G401 (cell line): ENCODE data around the gene CAMTA1. TPM values are rescaled to one million over a fixed set of nuclear protein-coding genes. Genes with fewer than 3 reads are reported as not detected.

Experiments
- DNase-seq: peaks from one replicate; pipeline ENCODE4 v3.0.0-alpha.2; 2015; ENCODE audit warnings: low spot score
- in situ Hi-C: cut with HindIII; loops from 2 replicates; pipeline ENCODE4 v1.10.0; 2016; ENCODE audit warnings: low sequenced_read_pairs, mixed read lengths
- total RNA-seq: library from RNA; depleted of rRNA; stranded (reverse); fragments of >200 nt; shearing (Covaris generic); gene quantifications from 2 replicates; pipeline ENCODE4 v1.2.3, GENCODE V29; 2014

The CAMTA1 gene
- total RNA-seq, 1 experiment from 2014 or later = 137 TPM

GRCh38 chr1:7069931-7070330 lies 284.7 kb downstream of the CAMTA1 start:
- no peak for DNase-seq
- in situ Hi-C loops = no loop called here

GRCh38 chr1:7070389-7071029 lies 285.3 kb downstream of the CAMTA1 start:
- peak; percentile 69 for DNase-seq
- in situ Hi-C loops = no loop called here

- DNase-seq = no peak
- in situ Hi-C loops = no loop called here
Measured at GRCh38 chr1:7076117-7076516, 290.9 kb downstream of the CAMTA1 start.

GRCh38 chr1:7076572-7076971 lies 291.3 kb downstream of the CAMTA1 start:
- in situ Hi-C loops = no loop called here

GRCh38 chr1:7077136-7077535 lies 291.9 kb downstream of the CAMTA1 start:
- DNase-seq = no peak
- in situ Hi-C loops = no loop called here

More at GRCh38 chr1:7076572-7076971, 291.3 kb downstream of the CAMTA1 start:
- no peak for DNase-seq

- no peak for DNase-seq
- in situ Hi-C loops = no loop called here
Measured at GRCh38 chr1:7077970-7078369, 292.7 kb downstream of the CAMTA1 start.

- in situ Hi-C loops = no loop called here
- DNase-seq = no peak
Measured at GRCh38 chr1:7079637-7080036, 294.4 kb downstream of the CAMTA1 start.

GRCh38 chr1:7084232-7084894 lies 299.1 kb downstream of the CAMTA1 start:
- DNase-seq = no peak
- in situ Hi-C loops = no loop called here

- no peak for DNase-seq
- in situ Hi-C loops = no loop called here
Measured at GRCh38 chr1:7085521-7085920, 300.3 kb downstream of the CAMTA1 start.

GRCh38 chr1:7086106-7086505 lies 300.9 kb downstream of the CAMTA1 start:
- DNase-seq = no peak
- in situ Hi-C loops = no loop called here

- DNase-seq = no peak
- in situ Hi-C loops = no loop called here
Measured at GRCh38 chr1:7087888-7088287, 302.6 kb downstream of the CAMTA1 start.

- in situ Hi-C loops = no loop called here
Measured at GRCh38 chr1:7089497-7089896, 304.2 kb downstream of the CAMTA1 start.

GRCh38 chr1:7093297-7093696 lies 308.0 kb downstream of the CAMTA1 start:
- no peak for DNase-seq
- in situ Hi-C loops = no loop called here

More at GRCh38 chr1:7089497-7089896, 304.2 kb downstream of the CAMTA1 start:
- no peak for DNase-seq

- in situ Hi-C loops = no loop called here
- DNase-seq = no peak
Measured at GRCh38 chr1:7094086-7094485, 308.8 kb downstream of the CAMTA1 start.

GRCh38 chr1:7094509-7094908 lies 309.3 kb downstream of the CAMTA1 start:
- in situ Hi-C loops = no loop called here
- DNase-seq = no peak

- in situ Hi-C loops = no loop called here
Measured at GRCh38 chr1:7095343-7095964, 310.2 kb downstream of the CAMTA1 start.

GRCh38 chr1:7097938-7098592 lies 312.8 kb downstream of the CAMTA1 start:
- in situ Hi-C loops = no loop called here
- DNase-seq = no peak

More at GRCh38 chr1:7095343-7095964, 310.2 kb downstream of the CAMTA1 start:
- no peak for DNase-seq

GRCh38 chr1:7098641-7099040 lies 313.4 kb downstream of the CAMTA1 start:
- no peak for DNase-seq
- in situ Hi-C loops = no loop called here

- in situ Hi-C loops = no loop called here
- no peak for DNase-seq
Measured at GRCh38 chr1:7100479-7100878, 315.2 kb downstream of the CAMTA1 start.

- no peak for DNase-seq
Measured at GRCh38 chr1:7101187-7101586, 315.9 kb downstream of the CAMTA1 start.

More at GRCh38 chr1:7101187-7101586, 315.9 kb downstream of the CAMTA1 start:
- in situ Hi-C loops = no loop called here
